HEK293 (cell line): ENCODE measurements around the gene SLC26A4.
A peak's percentile ranks its signal among the peaks of the same experiment; 100 is the strongest.

Source experiments
- CTCF ChIA-PET: fragments of 350-600 bp; formaldehyde crosslinking; extraction: SDS; loops from one replicate; lab custom pipeline; 2021; ENCODE audit warnings: antibody characterized with exemption; lab: Yijun Ruan, JAX
- POLR2A ChIA-PET: fragments of 300-600 bp; formaldehyde crosslinking; extraction: SDS; loops from one replicate; lab custom pipeline; 2020; ENCODE audit warnings: antibody characterized with exemption, inconsistent platforms; lab: Yijun Ruan, JAX
- H3K27ac ChIP-seq: fragments of 200-500 bp; sonication (Bioruptor generic); 2 replicates; pipeline ENCODE4 v1.5.1; 2014; ENCODE audit warnings: low read depth, low read length, control low read depth, inconsistent platforms; ENCODE audit errors: extremely low read depth
- H3K36me3 ChIP-seq, 2 experiments: fragments of 200-500 bp in 1 of 2; sonication (Bioruptor generic) in 1 of 2; 1 replicate in 1 of 2; 2 replicates in 1 of 2; pipeline ENCODE4 v1.5.1; 2014 to 2017; ENCODE audit warnings: inconsistent platforms in 2 of 2, low read length in 2 of 2; ENCODE audit not compliant: control insufficient read depth in 2 of 2, insufficient read depth in 1 of 2
- H3K4me1 ChIP-seq: fragments of 200-500 bp; sonication (Bioruptor generic); 2 replicates; pipeline ENCODE4 v1.5.1; 2014; ENCODE audit warnings: mild to moderate bottlenecking, low read length, inconsistent platforms; ENCODE audit not compliant: control insufficient read depth, insufficient read depth
- H3K4me3 ChIP-seq: 2 replicates; pipeline ENCODE4 v1.5.1; 2011; ENCODE audit warnings: low read depth, mild to moderate bottlenecking, control low read depth, low read length, moderate library complexity
- H3K9me3 ChIP-seq: fragments of 200-500 bp; sonication (Bioruptor generic); 2 replicates; pipeline ENCODE4 v1.5.1; 2014; ENCODE audit warnings: low read depth, low read length, inconsistent platforms; ENCODE audit not compliant: control insufficient read depth, insufficient read depth
- SP3 ChIP-seq: fragments of 450-650 bp; formaldehyde crosslinking; IDR thresholded peaks from 2 replicates; pipeline ENCODE4 v1.5.1; 2016; ENCODE audit warnings: missing biosample characterization, missing genetic modification characterization
- ZBTB17 ChIP-seq: fragments of 450-650 bp; formaldehyde crosslinking; IDR thresholded peaks from 2 replicates; pipeline ENCODE4 v1.5.1; 2016; ENCODE audit warnings: missing biosample characterization, missing genetic modification characterization
- ZNF148 ChIP-seq: fragments of 450-650 bp; formaldehyde crosslinking; IDR thresholded peaks from 2 replicates; pipeline ENCODE4 v1.5.0; 2017; ENCODE audit warnings: missing biosample characterization, missing genetic modification characterization, borderline replicate concordance
- ZNF18 ChIP-seq: fragments of 450-650 bp; formaldehyde crosslinking; IDR thresholded peaks from 2 replicates; pipeline ENCODE4 v1.5.1; 2016; ENCODE audit warnings: missing biosample characterization, missing genetic modification characterization
- ZNF19 ChIP-seq: fragments of 450-650 bp; formaldehyde crosslinking; IDR thresholded peaks from 2 replicates; pipeline ENCODE4; 2016; ENCODE audit warnings: missing biosample characterization, missing genetic modification characterization, low read depth
- ZNF223 ChIP-seq: fragments of 450-650 bp; formaldehyde crosslinking; IDR thresholded peaks from 2 replicates; pipeline ENCODE4 v1.5.1; 2016; ENCODE audit warnings: missing biosample characterization, missing genetic modification characterization
- ZNF280C ChIP-seq: fragments of 450-650 bp; formaldehyde crosslinking; IDR thresholded peaks from 2 replicates; pipeline ENCODE4 v1.5.1; 2016; ENCODE audit warnings: missing biosample characterization, missing genetic modification characterization
- ZNF366 ChIP-seq: fragments of 450-650 bp; formaldehyde crosslinking; conservative IDR thresholded peaks from 2 replicates; pipeline ENCODE4 v1.5.1; 2016; ENCODE audit warnings: missing biosample characterization, missing genetic modification characterization
- ZNF521 ChIP-seq: fragments of 450-650 bp; formaldehyde crosslinking; IDR thresholded peaks from 2 replicates; pipeline ENCODE4 v1.5.1; 2017; ENCODE audit warnings: missing biosample characterization, mild to moderate bottlenecking, missing genetic modification characterization
- ZNF548 ChIP-seq: fragments of 450-650 bp; formaldehyde crosslinking; IDR thresholded peaks from 2 replicates; pipeline ENCODE4 v1.5.1; 2016; ENCODE audit warnings: missing biosample characterization, missing genetic modification characterization
- ZNF558 ChIP-seq: fragments of 450-650 bp; formaldehyde crosslinking; IDR thresholded peaks from 2 replicates; pipeline ENCODE4 v1.5.1; 2016; ENCODE audit warnings: missing biosample characterization, missing genetic modification characterization
- ZNF670 ChIP-seq: fragments of 450-650 bp; formaldehyde crosslinking; IDR thresholded peaks from 2 replicates; pipeline ENCODE4 v1.5.1; 2016; ENCODE audit warnings: missing biosample characterization, missing genetic modification characterization, low read depth
- ZNF692 ChIP-seq: fragments of 450-650 bp; formaldehyde crosslinking; IDR thresholded peaks from 2 replicates; pipeline ENCODE4 v1.5.1; 2016; ENCODE audit warnings: missing biosample characterization, missing genetic modification characterization
- ZNF777 ChIP-seq: fragments of 450-650 bp; formaldehyde crosslinking; IDR thresholded peaks from 2 replicates; pipeline ENCODE4 v1.5.1; 2017; ENCODE audit warnings: missing biosample characterization, missing genetic modification characterization, borderline replicate concordance
- ZSCAN16 ChIP-seq: fragments of 450-650 bp; formaldehyde crosslinking; IDR thresholded peaks from 2 replicates; pipeline ENCODE4 v1.5.1; 2016; ENCODE audit warnings: missing biosample characterization, missing genetic modification characterization
- ZXDB ChIP-seq: fragments of 450-650 bp; formaldehyde crosslinking; IDR thresholded peaks from 2 replicates; pipeline ENCODE4 v1.5.1; 2016; ENCODE audit warnings: missing biosample characterization, missing genetic modification characterization

The SLC26A4 gene

GRCh38 chr7:107660381-107661080 lies at the start of gene SLC26A4:
Gene SLC26A4, plus strand, starts transcription at chr7:107660828. Its CDS starts 814 bp downstream, at chr7:107661642.
- no peaks in the 10 kb centered on the region for H3K4me1 ChIP-seq
- no peak within 1 kb of the TSS; the same call in 1 of the 2 replicates for H3K27ac ChIP-seq
- POLR2A ChIA-PET: interaction anchor here (0.8 to 1.2 kb wide), 2 partner anchors 83 to 97 kb away, joined by 3 to 5 read pairs; partner anchors contain the start of genes CBLL1, COG5 and DUS4L
- no peaks in the 10 kb centered on the region for H3K9me3 ChIP-seq
- no peaks in the 10 kb centered on the region for H3K36me3 ChIP-seq
- TF ChIP-seq ZNF777 (tag by site-specific recombination): no peak
- TF ChIP-seq ZNF18: no peak
- TF ChIP-seq ZNF280C (tag by site-specific recombination): no peak
- no peak for TF ChIP-seq ZSCAN16 (tag by site-specific recombination)
- no peak for TF ChIP-seq ZBTB17 (tag by site-specific recombination)
- no peak for TF ChIP-seq ZNF548 (tag by site-specific recombination)
- no peak for TF ChIP-seq ZNF19 (tag by site-specific recombination)
- no peak for TF ChIP-seq ZNF223
- no peak for TF ChIP-seq ZNF692
- TF ChIP-seq ZNF521 (tag by site-specific recombination): no peak
- TF ChIP-seq ZXDB (tag by site-specific recombination): no peak
- TF ChIP-seq ZNF670 (tag by site-specific recombination): no peak
- no peak for TF ChIP-seq SP3 (tag by site-specific recombination)
- TF ChIP-seq ZNF148: no peak
- TF ChIP-seq, all 188 proteins: peak for 0
- CTCF ChIA-PET: interaction anchor here (1.1 kb wide), 1 partner anchor 64 kb away, joined by 3 read pairs; no protein-coding TSS in a partner anchor
- peak within 1 kb of the TSS; percentile 57 for H3K4me3 ChIP-seq

GRCh38 chr7:107613439-107613838 lies 47.2 kb upstream of the SLC26A4 start:
- CTCF ChIA-PET: no interaction called here
- H3K4me1 ChIP-seq: no peaks in the 10 kb centered on the region
- H3K27ac ChIP-seq: no peak overlapping the region

More at GRCh38 chr7:107613439-107613838, 47.2 kb upstream of the SLC26A4 start:
- peaks cover 3 to 6% of the 10 kb centered on the region in 2 experiments for H3K36me3 ChIP-seq
- POLR2A ChIA-PET: no interaction called here
- no peaks in the 10 kb centered on the region for H3K9me3 ChIP-seq
- no peak for TF ChIP-seq ZNF558 (tag by site-specific recombination)
- TF ChIP-seq ZNF366 (tag by site-specific recombination): no peak
- no peak overlapping the region for H3K4me3 ChIP-seq
